GM12878 (cell line): ENCODE measurements around the gene EFCAB10. TPM values are rescaled to one million over a fixed set of nuclear protein-coding genes. Genes with fewer than 3 reads are reported as not detected.

Source experiments
- ATAC-seq: fragments of 200-7000 bp; cut with Tn5 transposase; 3 replicates; pipeline ENCODE4 v1.9.1; 2020; ENCODE audit warnings: mild to moderate bottlenecking, moderate library complexity
- BruUV-seq: library from RNA; stranded (reverse); fragments of 400-500 nt; replicated peaks from 2 replicates; lab custom pipeline; 2021; lab: Mats Ljungman, UMichigan
- CTCF ChIA-PET: fragments of 300-600 bp; sonication (Branson Sonifier 250); formaldehyde crosslinking; extraction: SDS; loops from one replicate; lab custom pipeline; 2021; ENCODE audit warnings: inconsistent platforms; lab: Yijun Ruan, JAX
- POLR2A ChIA-PET: fragments of 350-600 bp; formaldehyde crosslinking; extraction: SDS; loops from one replicate; lab custom pipeline; 2021; ENCODE audit warnings: inconsistent platforms; lab: Charles Lee
- RAD21 ChIA-PET: fragments of 300-600 bp; sonication (Branson Sonifier 250); formaldehyde crosslinking; loops from one replicate; lab custom pipeline; 2023; ENCODE audit warnings: antibody characterized with exemption; ENCODE audit not compliant: unreplicated experiment; lab: Charles Lee
- SMC1A ChIA-PET: fragments of 300-600 bp; sonication (Branson Sonifier 250); formaldehyde crosslinking; loops from one replicate; lab custom pipeline; 2023; ENCODE audit not compliant: unreplicated experiment, uncharacterized antibody; lab: Charles Lee
- DNase-seq: peaks from one replicate; pipeline ENCODE4 v3.0.0-alpha.2; 2011; ENCODE audit warnings: low read depth, low spot score
- FAIRE-seq: peaks from 3 replicates; lab custom pipeline; 2011; peaks lifted over from hg19 to GRCh38; lab: Jason Lieb, UNC
- H2AFZ ChIP-seq: 2 replicates; pipeline ENCODE4 v1.6.0; 2011; ENCODE audit warnings: low read depth, low read length, control low read depth; ENCODE audit not compliant: control insufficient read depth
- H3K27ac ChIP-seq: 2 replicates; pipeline ENCODE4 v1.5.1; 2011; ENCODE audit warnings: control low read depth; ENCODE audit not compliant: control insufficient read depth, insufficient read depth
- H3K27me3 ChIP-seq, 2 experiments: replicated peaks in 1 of 2; 2 replicates each; pipeline versions ENCODE4 v1.6.0 to v1.6.1; 2011; ENCODE audit warnings: low read length in 1 of 2; ENCODE audit not compliant: control insufficient read depth in 2 of 2, insufficient read depth in 2 of 2
- H3K36me3 ChIP-seq, 2 experiments: 2 replicates each; pipeline ENCODE4 v1.5.1; 2011; ENCODE audit warnings: low read length in 1 of 2; ENCODE audit not compliant: control insufficient read depth in 2 of 2, insufficient read depth in 2 of 2
- H3K4me1 ChIP-seq: 2 replicates; pipeline ENCODE4 v1.6.1; 2011; ENCODE audit warnings: mild to moderate bottlenecking, low read length, moderate library complexity, mixed read lengths; ENCODE audit not compliant: control insufficient read depth, insufficient read depth
- H3K4me2 ChIP-seq: 2 replicates; pipeline ENCODE4 v1.6.0; 2011; ENCODE audit warnings: control low read depth; ENCODE audit not compliant: control insufficient read depth, insufficient read depth
- H3K4me3 ChIP-seq: fragments of 200-600 bp; sonication (generic); 2 replicates; pipeline ENCODE4 v1.5.1; 2016
- H3K79me2 ChIP-seq: 2 replicates; pipeline ENCODE4 v1.6.0; 2011; ENCODE audit warnings: low read length; ENCODE audit not compliant: control insufficient read depth, insufficient read depth
- H3K9ac ChIP-seq: 2 replicates; pipeline ENCODE4 v1.8.0; 2011; ENCODE audit warnings: low read length, control low read depth, mixed read lengths; ENCODE audit not compliant: control insufficient read depth, insufficient read depth
- H3K9me3 ChIP-seq: replicated peaks from 3 replicates; pipeline ENCODE4 v1.5.1; 2011; ENCODE audit warnings: mild to moderate bottlenecking, low read length; ENCODE audit not compliant: control insufficient read depth, insufficient read depth
- H4K20me1 ChIP-seq: 2 replicates; pipeline ENCODE4 v1.6.0; 2011; ENCODE audit not compliant: control insufficient read depth, insufficient read depth
- BCLAF1 ChIP-seq: fragments of 450-650 bp; IDR thresholded peaks from 2 replicates; pipeline ENCODE4 v1.6.1; 2017; ENCODE audit warnings: antibody characterized with exemption, mild to moderate bottlenecking, moderate library complexity
- CBFB ChIP-seq: IDR thresholded peaks from 2 replicates; pipeline ENCODE4 v1.6.1; 2016; ENCODE audit warnings: antibody characterized with exemption, low read depth
- CREM ChIP-seq: IDR thresholded peaks from 2 replicates; pipeline ENCODE4 v1.6.1; 2014; ENCODE audit warnings: antibody characterized with exemption, low read depth
- FOXK2 ChIP-seq: fragments of 450-650 bp; IDR thresholded peaks from 2 replicates; pipeline ENCODE4 v1.6.1; 2017; ENCODE audit warnings: mild to moderate bottlenecking, moderate library complexity
- IKZF1 ChIP-seq: fragments of 450-650 bp; conservative IDR thresholded peaks from 2 replicates; pipeline ENCODE4 v1.6.1; 2017; ENCODE audit warnings: antibody characterized with exemption, mild to moderate bottlenecking
- MYB ChIP-seq: fragments of 150-350 bp; IDR thresholded peaks from 2 replicates; pipeline ENCODE4 v1.6.1; 2014; ENCODE audit warnings: mild to moderate bottlenecking, low read depth, low read length, borderline replicate concordance
- NR2F1 ChIP-seq: fragments of 450-650 bp; conservative IDR thresholded peaks from 2 replicates; pipeline ENCODE4 v1.6.1; 2017; ENCODE audit warnings: mild to moderate bottlenecking
- SMC3 ChIP-seq: IDR thresholded peaks from 2 replicates; pipeline ENCODE4 v1.6.1; 2011; ENCODE audit warnings: low read length, improper control_type of control experiment, borderline replicate concordance
- SPI1 ChIP-seq: IDR thresholded peaks from 2 replicates; pipeline ENCODE4 v1.6.1; 2011; ENCODE audit warnings: low read depth, mild to moderate bottlenecking, low read length, moderate library complexity, borderline replicate concordance; ENCODE audit not compliant: insufficient read depth
- SREBF1 ChIP-seq: IDR thresholded peaks from 2 replicates; pipeline ENCODE4 v1.6.1; 2012; ENCODE audit warnings: mild to moderate bottlenecking, low read length
- ZNF207 ChIP-seq: fragments of 450-650 bp; IDR thresholded peaks from 2 replicates; pipeline ENCODE4 v1.6.1; 2014; ENCODE audit warnings: antibody characterized with exemption, mild to moderate bottlenecking, borderline replicate concordance
- WGBS: methylation state at CpG from one replicate; pipeline ENCODE4 v1.1.6; 2016; ENCODE audit warnings: low lambda C conversion rate; ENCODE audit not compliant: insufficient replicate concordance, insufficient coverage; ENCODE audit errors: missing lambda C conversion rate; 5-methylcytosine and 5-hydroxymethylcytosine counted together
- in situ Hi-C: fragments of 300-500 bp; cut with MboI; formaldehyde crosslinking; loops from 9 replicates; pipeline ENCODE4 v1.14.3; 2018; ENCODE audit warnings: mixed read lengths
- intact Hi-C: fragments of 100-400 bp; cut with micrococcal nuclease; formaldehyde crosslinking; loops from one replicate; pipeline ENCODE4 v1.14.2; 2022; ENCODE audit not compliant: unreplicated experiment
- polyA plus RNA-seq, 11 experiments: library from polyadenylated mRNA; depleted of rRNA in 4 of 11; unstranded in 6 of 11; stranded (reverse) in 5 of 11; fragments of >200 nt; fragmentation: Nextera tagmentation in 4 of 11; fragmentation: Illumina TruSeq in 1 of 11; extraction: Ambion mirVana in 4 of 11; extraction: Trizol in 1 of 11; gene quantifications; 1 replicate in 1 of 11; 2 replicates in 10 of 11; pipeline versions ENCODE4 v1.2.1 to v1.2.3, GENCODE V29; 2011 to 2016; ENCODE audit warnings: inconsistent platforms in 2 of 11, missing spikeins in 2 of 11, low read depth in 1 of 11
- total RNA-seq, 4 experiments: library from RNA; depleted of rRNA in 3 of 4; stranded (reverse); fragments of >200 nt in 3 of 4; fragmentation: Illumina TruSeq in 1 of 4; extraction: Trizol in 1 of 4; gene quantifications; 2 replicates each; pipeline versions ENCODE4 v1.2.1 to v1.2.3, GENCODE V29; 2013 to 2021
- TF ChIP-seq, protein P1 (sequence below): fragments of 450-650 bp; IDR thresholded peaks from 2 replicates; pipeline ENCODE4 v1.6.1; 2018; ENCODE audit warnings: mild to moderate bottlenecking, low read depth, moderate library complexity; ENCODE audit not compliant: partially characterized antibody

Gene EFCAB10
- total and polyA plus RNA-seq, 10 of the 15 experiments (the other 5 are each of a cell fraction or from before 2014, with no cell fraction given) = 0.38 to 1.0 (median 0.54) TPM; not detected in 6

DNA sequence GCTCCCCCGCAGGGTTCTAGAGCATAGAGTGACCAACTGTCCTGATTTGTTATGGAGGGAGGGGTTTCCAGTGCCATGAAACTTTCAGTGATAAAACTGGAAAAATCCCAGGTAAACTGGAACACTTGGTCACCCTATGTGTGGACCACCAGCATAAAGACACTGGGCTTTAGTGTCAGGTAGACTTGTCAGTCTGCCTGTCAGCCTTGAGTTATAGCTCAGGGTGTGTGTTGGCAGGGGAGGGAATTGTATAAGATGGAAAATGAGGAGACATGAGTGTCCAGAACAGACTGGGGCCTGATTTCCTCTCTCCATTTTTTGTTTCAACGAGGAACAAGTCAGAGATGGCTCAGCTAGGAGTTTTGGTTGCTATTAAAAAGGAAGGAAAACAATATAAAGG, 10.2 kb upstream of the EFCAB10 start:
- peaks cover 14% of the 10 kb centered on the region for H3K4me1 ChIP-seq
- H3K4me3 ChIP-seq = no peak overlapping the region
- 25% methylated on average over 2 of the region's 2 CpGs for WGBS
- no peak overlapping the region for H2AFZ ChIP-seq
- H3K27me3 ChIP-seq = no peaks in the 10 kb centered on the region
- DNase-seq = no peak
- BruUV-seq = no TSS peak
- no peak overlapping the region for H3K9ac ChIP-seq
- no peak overlapping the region for H3K4me2 ChIP-seq
- ATAC-seq = no peak
- CTCF ChIA-PET = interaction anchor here (0.6 to 3.3 kb wide), 6 partner anchors 29 to 610 kb away, joined by 3 to 16 read pairs (median 4); no protein-coding TSS in a partner anchor
- POLR2A ChIA-PET = interaction anchor here (0.6 kb wide), 1 partner anchor 298 kb away, joined by 3 read pairs; no protein-coding TSS in a partner anchor
- intact Hi-C loops (no loop called here), in situ Hi-C loops (no loop called here)
- no peak overlapping the region for H3K27ac ChIP-seq
- H3K9me3 ChIP-seq = no peaks in the 10 kb centered on the region
- no peaks in the 10 kb centered on the region for H4K20me1 ChIP-seq
- H3K79me2 ChIP-seq = no peaks in the 10 kb centered on the region
- TF ChIP-seq BCLAF1 = no peak
- TF ChIP-seq FOXK2 = no peak
- TF ChIP-seq MYB = no peak
- no peak for TF ChIP-seq CREM
- TF ChIP-seq SPI1 = no peak
- no peak for TF ChIP-seq SMC3
- no peak for TF ChIP-seq NR2F1
- TF ChIP-seq, protein P1, sequence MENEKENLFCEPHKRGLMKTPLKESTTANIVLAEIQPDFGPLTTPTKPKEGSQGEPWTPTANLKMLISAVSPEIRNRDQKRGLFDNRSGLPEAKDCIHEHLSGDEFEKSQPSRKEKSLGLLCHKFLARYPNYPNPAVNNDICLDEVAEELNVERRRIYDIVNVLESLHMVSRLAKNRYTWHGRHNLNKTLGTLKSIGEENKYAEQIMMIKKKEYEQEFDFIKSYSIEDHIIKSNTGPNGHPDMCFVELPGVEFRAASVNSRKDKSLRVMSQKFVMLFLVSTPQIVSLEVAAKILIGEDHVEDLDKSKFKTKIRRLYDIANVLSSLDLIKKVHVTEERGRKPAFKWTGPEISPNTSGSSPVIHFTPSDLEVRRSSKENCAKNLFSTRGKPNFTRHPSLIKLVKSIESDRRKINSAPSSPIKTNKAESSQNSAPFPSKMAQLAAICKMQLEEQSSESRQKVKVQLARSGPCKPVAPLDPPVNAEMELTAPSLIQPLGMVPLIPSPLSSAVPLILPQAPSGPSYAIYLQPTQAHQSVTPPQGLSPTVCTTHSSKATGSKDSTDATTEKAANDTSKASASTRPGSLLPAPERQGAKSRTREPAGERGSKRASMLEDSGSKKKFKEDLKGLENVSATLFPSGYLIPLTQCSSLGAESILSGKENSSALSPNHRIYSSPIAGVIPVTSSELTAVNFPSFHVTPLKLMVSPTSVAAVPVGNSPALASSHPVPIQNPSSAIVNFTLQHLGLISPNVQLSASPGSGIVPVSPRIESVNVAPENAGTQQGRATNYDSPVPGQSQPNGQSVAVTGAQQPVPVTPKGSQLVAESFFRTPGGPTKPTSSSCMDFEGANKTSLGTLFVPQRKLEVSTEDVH = no peak
- TF ChIP-seq ZNF207 = no peak
- no peak for TF ChIP-seq SREBF1
- no peak for TF ChIP-seq CBFB
- no peak for TF ChIP-seq IKZF1
- H3K36me3 ChIP-seq = no peaks in the 10 kb centered on the region
- SMC1A ChIA-PET = interaction anchor here (0.8 to 1.4 kb wide), 5 partner anchors 12 to 671 kb away, joined by 3 to 4 read pairs (median 3); no protein-coding TSS in a partner anchor
- RAD21 ChIA-PET = interaction anchor here (0.9 to 3.1 kb wide), 3 partner anchors 60 to 673 kb away, joined by 3 to 13 read pairs (median 3); partner anchors contain the start of gene RINT1
- no peak for FAIRE-seq
